ENCODE measurements around the gene PPP2R5C. TPM values are rescaled to one million over a fixed set of nuclear protein-coding genes. Genes with fewer than 3 reads are reported as not detected.

Gene PPP2R5C
- total and polyA plus RNA-seq, 9 of the 15 experiments (the other 6 are each of a cell fraction or from before 2014, with no cell fraction given): 284 to 617 (median 395) TPM

DNA sequence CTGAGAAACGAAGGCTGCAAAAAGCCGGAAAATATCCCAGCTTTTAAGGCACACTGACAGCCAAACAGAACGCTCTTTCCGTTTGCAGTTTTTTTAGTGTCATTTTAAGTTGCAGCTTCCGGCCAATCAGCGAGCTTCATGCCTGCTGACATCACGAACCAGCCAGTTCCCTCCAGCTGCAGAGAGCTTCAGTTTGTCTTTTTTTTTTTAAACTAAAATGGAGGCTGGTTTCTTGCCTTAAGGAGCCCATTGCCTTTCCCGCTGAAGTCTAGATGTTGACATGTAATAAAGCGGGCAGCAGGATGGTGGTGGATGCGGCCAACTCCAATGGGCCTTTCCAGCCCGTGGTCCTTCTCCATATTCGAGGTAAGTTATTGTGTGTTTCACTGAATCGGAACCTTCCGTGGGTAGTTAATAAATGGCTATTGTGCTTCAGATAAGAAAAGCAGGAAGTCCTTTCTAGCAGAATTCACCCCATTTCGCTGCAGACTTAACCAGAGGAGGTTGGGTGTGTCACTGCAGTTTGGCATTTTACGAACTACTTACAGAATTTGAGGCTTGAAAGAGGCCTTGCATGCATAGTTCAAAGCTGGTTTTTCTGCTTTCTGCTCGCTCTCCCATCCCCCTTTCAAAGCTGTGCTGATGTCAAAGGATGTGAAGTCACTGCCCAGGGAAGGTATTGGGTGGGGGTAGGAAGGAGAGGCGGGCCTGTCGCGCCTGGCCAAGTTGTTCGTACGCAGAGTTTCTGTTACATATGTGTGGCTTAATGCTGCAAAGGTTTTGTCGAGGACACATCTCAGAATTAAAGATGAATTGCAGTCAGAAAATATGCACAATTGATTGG lies 48.4 kb downstream of the PPP2R5C start (continued):
- TF ChIP-seq, protein P1, sequence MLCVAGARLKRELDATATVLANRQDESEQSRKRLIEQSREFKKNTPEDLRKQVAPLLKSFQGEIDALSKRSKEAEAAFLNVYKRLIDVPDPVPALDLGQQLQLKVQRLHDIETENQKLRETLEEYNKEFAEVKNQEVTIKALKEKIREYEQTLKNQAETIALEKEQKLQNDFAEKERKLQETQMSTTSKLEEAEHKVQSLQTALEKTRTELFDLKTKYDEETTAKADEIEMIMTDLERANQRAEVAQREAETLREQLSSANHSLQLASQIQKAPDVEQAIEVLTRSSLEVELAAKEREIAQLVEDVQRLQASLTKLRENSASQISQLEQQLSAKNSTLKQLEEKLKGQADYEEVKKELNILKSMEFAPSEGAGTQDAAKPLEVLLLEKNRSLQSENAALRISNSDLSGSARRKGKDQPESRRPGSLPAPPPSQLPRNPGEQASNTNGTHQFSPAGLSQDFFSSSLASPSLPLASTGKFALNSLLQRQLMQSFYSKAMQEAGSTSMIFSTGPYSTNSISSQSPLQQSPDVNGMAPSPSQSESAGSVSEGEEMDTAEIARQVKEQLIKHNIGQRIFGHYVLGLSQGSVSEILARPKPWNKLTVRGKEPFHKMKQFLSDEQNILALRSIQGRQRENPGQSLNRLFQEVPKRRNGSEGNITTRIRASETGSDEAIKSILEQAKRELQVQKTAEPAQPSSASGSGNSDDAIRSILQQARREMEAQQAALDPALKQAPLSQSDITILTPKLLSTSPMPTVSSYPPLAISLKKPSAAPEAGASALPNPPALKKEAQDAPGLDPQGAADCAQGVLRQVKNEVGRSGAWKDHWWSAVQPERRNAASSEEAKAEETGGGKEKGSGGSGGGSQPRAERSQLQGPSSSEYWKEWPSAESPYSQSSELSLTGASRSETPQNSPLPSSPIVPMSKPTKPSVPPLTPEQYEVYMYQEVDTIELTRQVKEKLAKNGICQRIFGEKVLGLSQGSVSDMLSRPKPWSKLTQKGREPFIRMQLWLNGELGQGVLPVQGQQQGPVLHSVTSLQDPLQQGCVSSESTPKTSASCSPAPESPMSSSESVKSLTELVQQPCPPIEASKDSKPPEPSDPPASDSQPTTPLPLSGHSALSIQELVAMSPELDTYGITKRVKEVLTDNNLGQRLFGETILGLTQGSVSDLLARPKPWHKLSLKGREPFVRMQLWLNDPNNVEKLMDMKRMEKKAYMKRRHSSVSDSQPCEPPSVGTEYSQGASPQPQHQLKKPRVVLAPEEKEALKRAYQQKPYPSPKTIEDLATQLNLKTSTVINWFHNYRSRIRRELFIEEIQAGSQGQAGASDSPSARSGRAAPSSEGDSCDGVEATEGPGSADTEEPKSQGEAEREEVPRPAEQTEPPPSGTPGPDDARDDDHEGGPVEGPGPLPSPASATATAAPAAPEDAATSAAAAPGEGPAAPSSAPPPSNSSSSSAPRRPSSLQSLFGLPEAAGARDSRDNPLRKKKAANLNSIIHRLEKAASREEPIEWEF (CRISPR knock-in tag; IDR thresholded peaks at IDR 0.05): peak; percentile 56; the same call in 1 of the 2 replicates
- TF ChIP-seq POLR2AphosphoS5 (IDR thresholded peaks at IDR 0.05; ENCODE audit: control insufficient read depth, insufficient read depth, low read depth, low read length) (0 out of 2 replicates have a peak, but pooled peaks have one; percentile 34), ZNF384 (IDR thresholded peaks at IDR 0.05; ENCODE audit: low read depth, low read length) (peak; percentile 94), NFIC (IDR thresholded peaks at IDR 0.05) (no peak), NFIX (CRISPR knock-in tag; IDR thresholded peaks at IDR 0.05; ENCODE audit: low read depth) (no peak), TGIF2 (CRISPR knock-in tag; IDR thresholded peaks at IDR 0.05) (no peak), MECOM (CRISPR knock-in tag; IDR thresholded peaks at IDR 0.05) (no peak), FOSL1 (tag; conservative IDR thresholded peaks at IDR 0.05) (0 out of 2 replicates have a peak, but pooled peaks have one; percentile 19), BACH1 (tag; IDR thresholded peaks at IDR 0.05) (no peak), NONO (IDR thresholded peaks at IDR 0.05; ENCODE audit: low read depth in 2 of 2, low read length in 1 of 2) (no peak), JUND (IDR thresholded peaks at IDR 0.05; ENCODE audit: borderline replicate concordance, low read depth, low read length) (peak; percentile 69), JUND (tag; IDR thresholded peaks at IDR 0.05; ENCODE audit: borderline replicate concordance, low read depth, low read length) (peak; percentile 69; the same call in 2 of the 3 replicates), SUPT5H (IDR thresholded peaks at IDR 0.05) (peak; percentile 46; the same call in 1 of the 2 replicates), ELF1 (tag; IDR thresholded peaks at IDR 0.05) (peak; percentile 48; the same call in 1 of the 2 replicates), ZFX (CRISPR knock-in tag; IDR thresholded peaks at IDR 0.05) (peak; percentile 45), PHTF2 (CRISPR knock-in tag; IDR thresholded peaks at IDR 0.05) (no peak), SRSF1 (IDR thresholded peaks at IDR 0.05; ENCODE audit: low read depth, low read length) (no peak), HSF4 (CRISPR knock-in tag; IDR thresholded peaks at IDR 0.05; ENCODE audit: borderline replicate concordance) (no peak), PML (IDR thresholded peaks at IDR 0.05; ENCODE audit: low read length) (peak; percentile 43; the same call in 1 of the 2 replicates), TAF7 (tag; IDR thresholded peaks at IDR 0.05) (peak; percentile 64; the same call in 1 of the 2 replicates), ZFPM2 (CRISPR knock-in tag; IDR thresholded peaks at IDR 0.05) (no peak), FIP1L1 (IDR thresholded peaks at IDR 0.05; ENCODE audit: low read depth, low read length, poor library complexity, severe bottlenecking) (no peak)
- TF ChIP-seq, protein P2, sequence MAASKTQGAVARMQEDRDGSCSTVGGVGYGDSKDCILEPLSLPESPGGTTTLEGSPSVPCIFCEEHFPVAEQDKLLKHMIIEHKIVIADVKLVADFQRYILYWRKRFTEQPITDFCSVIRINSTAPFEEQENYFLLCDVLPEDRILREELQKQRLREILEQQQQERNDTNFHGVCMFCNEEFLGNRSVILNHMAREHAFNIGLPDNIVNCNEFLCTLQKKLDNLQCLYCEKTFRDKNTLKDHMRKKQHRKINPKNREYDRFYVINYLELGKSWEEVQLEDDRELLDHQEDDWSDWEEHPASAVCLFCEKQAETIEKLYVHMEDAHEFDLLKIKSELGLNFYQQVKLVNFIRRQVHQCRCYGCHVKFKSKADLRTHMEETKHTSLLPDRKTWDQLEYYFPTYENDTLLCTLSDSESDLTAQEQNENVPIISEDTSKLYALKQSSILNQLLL (CRISPR knock-in tag; IDR thresholded peaks at IDR 0.05; ENCODE audit: borderline replicate concordance): no peak
